NOMO-1 (cell line): Measurements from ENCODE around the gene AIG1.
"Not testable (repeated sequence)": the region's sequence is repeated elsewhere in the genome, so short reads cannot be mapped to it uniquely, and the experiment has no call there.

Source experiments
- DNase-seq, 2 experiments: peaks; one replicate each; lab custom pipeline; 2025; ENCODE audit not compliant: unreplicated experiment in 2 of 2; lab: John Stamatoyannopoulos, UW

AIG1 gene

GRCh38 chr6:143060806-143061596, at the start of gene AIG1:
Gene AIG1, plus strand, starts transcription at chr6:143060889. Its CDS starts 37 bp downstream, at chr6:143060926.
- no peak for DNase-seq

- DNase-seq, result no peak
Measured at GRCh38 chr6:143014764-143015163, 45.9 kb upstream of the AIG1 start.

GRCh38 chr6:143015300-143015706, 45.4 kb upstream of the AIG1 start:
- no peak for DNase-seq

- DNase-seq, result no peak
Measured at GRCh38 chr6:143018955-143019354, 41.7 kb upstream of the AIG1 start.

- DNase-seq, result not testable (repeated sequence)
Measured at GRCh38 chr6:143020862-143021261, 39.8 kb upstream of the AIG1 start.

- no peak for DNase-seq
Measured at GRCh38 chr6:143021543-143021942, 39.1 kb upstream of the AIG1 start.

GRCh38 chr6:143022587-143022986, 38.1 kb upstream of the AIG1 start:
- no peak for DNase-seq

GRCh38 chr6:143023695-143024094, 37.0 kb upstream of the AIG1 start:
- DNase-seq, result no peak

GRCh38 chr6:143024977-143025376, 35.7 kb upstream of the AIG1 start:
- no peak for DNase-seq

- peak in 1 of 2 experiments; percentile 9 for DNase-seq
Measured at GRCh38 chr6:143026696-143027449, 33.8 kb upstream of the AIG1 start.

- DNase-seq, result no peak
Measured at GRCh38 chr6:143034689-143035334, 25.9 kb upstream of the AIG1 start.

GRCh38 chr6:143037470-143037869, 23.2 kb upstream of the AIG1 start:
- peak in 1 of 2 experiments; percentile 12 for DNase-seq

- no peak for DNase-seq
Measured at GRCh38 chr6:143038833-143039232, 21.9 kb upstream of the AIG1 start.

- no peak for DNase-seq
Measured at GRCh38 chr6:143039548-143039947, 21.1 kb upstream of the AIG1 start.

- DNase-seq, result no peak
Measured at GRCh38 chr6:143040018-143040417, 20.7 kb upstream of the AIG1 start.

GRCh38 chr6:143044345-143044744, 16.3 kb upstream of the AIG1 start:
- DNase-seq, result not testable (repeated sequence)

GRCh38 chr6:143049611-143050010, 11.1 kb upstream of the AIG1 start:
- no peak for DNase-seq

- DNase-seq, result no peak
Measured at GRCh38 chr6:143050509-143050908, 10.2 kb upstream of the AIG1 start.

GRCh38 chr6:143052282-143052681, 8.4 kb upstream of the AIG1 start:
- no peak for DNase-seq

- DNase-seq, result no peak
Measured at GRCh38 chr6:143053856-143054255, 6.8 kb upstream of the AIG1 start.

GRCh38 chr6:143054329-143054728, 6.4 kb upstream of the AIG1 start:
- no peak for DNase-seq
